Measurements from ENCODE around the gene UBE2U. TPM values are rescaled to one million over a fixed set of nuclear protein-coding genes. Genes with fewer than 3 reads are reported as not detected.

UBE2U gene
- total RNA-seq, 1 experiment from 2014 or later, result not detected

DNA sequence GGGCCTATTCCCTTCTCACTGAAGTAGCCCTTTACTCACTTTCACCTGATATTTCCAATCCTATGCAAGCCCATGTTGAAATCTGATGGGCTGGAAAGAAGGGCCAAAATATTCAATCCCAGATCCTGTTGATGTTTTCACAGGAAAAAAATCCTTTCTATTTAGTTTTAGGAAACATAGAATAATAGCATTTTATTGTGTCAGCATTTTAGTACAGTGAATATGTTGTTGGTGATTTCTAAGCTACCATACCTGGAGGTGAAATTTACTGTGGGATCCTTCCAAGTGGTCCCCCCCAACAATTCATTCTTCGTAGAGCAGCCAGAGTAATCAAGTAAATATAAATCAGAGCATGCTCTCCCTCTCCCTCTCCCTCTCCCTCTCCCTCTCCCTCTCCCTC is 3.4 kb upstream of the UBE2U start:
- no peak overlapping the region for H3K4me3 Mint-ChIP-seq (ENCODE audit: low read depth, unreplicated experiment)
- DNase-seq, result no peak
- BruUV-seq (replicated peaks), result no TSS peak
- no peak overlapping the region for H3K27ac Mint-ChIP-seq (ENCODE audit: unreplicated experiment)
- peaks cover 3% of the 10 kb centered on the region for H3K9me3 Mint-ChIP-seq (ENCODE audit: low read depth, unreplicated experiment)
- no peaks in the 10 kb centered on the region for H3K4me1 Mint-ChIP-seq (ENCODE audit: low read depth, unreplicated experiment)
- H3K27me3 Mint-ChIP-seq (ENCODE audit: unreplicated experiment), result no peaks in the 10 kb centered on the region
- TF ChIP-seq, protein P1, sequence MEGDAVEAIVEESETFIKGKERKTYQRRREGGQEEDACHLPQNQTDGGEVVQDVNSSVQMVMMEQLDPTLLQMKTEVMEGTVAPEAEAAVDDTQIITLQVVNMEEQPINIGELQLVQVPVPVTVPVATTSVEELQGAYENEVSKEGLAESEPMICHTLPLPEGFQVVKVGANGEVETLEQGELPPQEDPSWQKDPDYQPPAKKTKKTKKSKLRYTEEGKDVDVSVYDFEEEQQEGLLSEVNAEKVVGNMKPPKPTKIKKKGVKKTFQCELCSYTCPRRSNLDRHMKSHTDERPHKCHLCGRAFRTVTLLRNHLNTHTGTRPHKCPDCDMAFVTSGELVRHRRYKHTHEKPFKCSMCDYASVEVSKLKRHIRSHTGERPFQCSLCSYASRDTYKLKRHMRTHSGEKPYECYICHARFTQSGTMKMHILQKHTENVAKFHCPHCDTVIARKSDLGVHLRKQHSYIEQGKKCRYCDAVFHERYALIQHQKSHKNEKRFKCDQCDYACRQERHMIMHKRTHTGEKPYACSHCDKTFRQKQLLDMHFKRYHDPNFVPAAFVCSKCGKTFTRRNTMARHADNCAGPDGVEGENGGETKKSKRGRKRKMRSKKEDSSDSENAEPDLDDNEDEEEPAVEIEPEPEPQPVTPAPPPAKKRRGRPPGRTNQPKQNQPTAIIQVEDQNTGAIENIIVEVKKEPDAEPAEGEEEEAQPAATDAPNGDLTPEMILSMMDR (IDR thresholded peaks at IDR 0.05; ENCODE audit: unreplicated experiment), result no peak
- no peaks in the 10 kb centered on the region for H3K36me3 Mint-ChIP-seq (ENCODE audit: insufficient read depth, unreplicated experiment)
- intact Hi-C loops (cut with micrococcal nuclease; ENCODE audit: unreplicated experiment), result no loop called here
- CTCF ChIA-PET, result no interaction called here

DNA sequence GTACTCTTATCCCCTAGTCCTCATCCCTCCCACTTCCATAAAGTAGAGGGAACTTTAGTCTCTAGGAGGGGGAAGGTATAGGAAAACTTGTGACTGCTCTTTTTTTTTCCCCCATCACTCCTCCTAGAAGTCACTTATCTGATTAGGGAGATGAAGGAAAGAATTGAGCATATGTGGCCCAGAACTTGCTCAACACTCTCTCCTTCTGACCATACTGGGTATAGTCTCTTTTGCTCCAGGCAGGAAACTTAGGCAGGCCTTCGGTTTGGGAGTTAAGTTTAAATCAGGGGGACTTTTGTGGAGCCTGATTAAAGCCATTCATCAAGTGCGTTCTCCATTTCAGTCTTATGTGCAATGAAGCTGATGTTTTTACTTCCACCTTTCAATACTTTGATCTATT is 5.8 kb downstream of the UBE2U start:
- BruUV-seq (replicated peaks), result no TSS peak
- no peak overlapping the region for H3K4me3 Mint-ChIP-seq (ENCODE audit: low read depth, unreplicated experiment)
- no peak overlapping the region for H3K27ac Mint-ChIP-seq (ENCODE audit: unreplicated experiment)
- intact Hi-C loops (cut with micrococcal nuclease; ENCODE audit: unreplicated experiment), result no loop called here
- no peaks in the 10 kb centered on the region for H3K9me3 Mint-ChIP-seq (ENCODE audit: low read depth, unreplicated experiment)
- TF ChIP-seq, protein P1 (IDR thresholded peaks at IDR 0.05; ENCODE audit: unreplicated experiment), result no peak
- DNase-seq, result no peak
- H3K4me1 Mint-ChIP-seq (ENCODE audit: low read depth, unreplicated experiment), result no peaks in the 10 kb centered on the region
- no peaks in the 10 kb centered on the region for H3K36me3 Mint-ChIP-seq (ENCODE audit: insufficient read depth, unreplicated experiment)
- H3K27me3 Mint-ChIP-seq (ENCODE audit: unreplicated experiment), result no peaks in the 10 kb centered on the region
- CTCF ChIA-PET, result no interaction called here

DNA sequence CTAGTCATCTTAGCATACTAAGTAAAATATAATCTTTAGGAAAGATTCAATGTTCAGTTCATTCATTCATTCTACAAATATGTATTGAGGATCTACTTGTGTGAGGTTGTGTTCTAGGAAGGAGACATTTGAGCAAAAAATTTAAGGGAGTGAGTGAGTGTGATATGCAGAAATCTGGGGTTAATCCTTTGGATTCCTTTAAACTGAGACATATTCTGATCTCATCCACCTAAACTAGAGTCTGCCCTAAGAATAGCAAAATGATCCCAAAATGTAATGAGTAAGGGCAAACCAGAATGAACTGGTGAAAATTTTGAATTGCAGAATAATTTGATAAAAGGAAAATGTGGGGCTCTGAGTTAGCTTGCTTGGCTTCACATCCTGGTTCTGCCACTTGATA is 8.6 kb downstream of the UBE2U start:
- Mint-ChIP-seq H3K4me3 (ENCODE audit: low read depth, unreplicated experiment) (no peak overlapping the region), H3K4me1 (ENCODE audit: low read depth, unreplicated experiment) (no peaks in the 10 kb centered on the region), H3K9me3 (ENCODE audit: low read depth, unreplicated experiment) (no peaks in the 10 kb centered on the region), H3K27ac (ENCODE audit: unreplicated experiment) (no peak overlapping the region), H3K27me3 (ENCODE audit: unreplicated experiment) (no peaks in the 10 kb centered on the region), H3K36me3 (ENCODE audit: insufficient read depth, unreplicated experiment) (no peaks in the 10 kb centered on the region)
- intact Hi-C loops (cut with micrococcal nuclease; ENCODE audit: unreplicated experiment), result no loop called here
- CTCF ChIA-PET, result no interaction called here
- DNase-seq, result no peak
- BruUV-seq (replicated peaks), result no TSS peak
- TF ChIP-seq, protein P1 (IDR thresholded peaks at IDR 0.05; ENCODE audit: unreplicated experiment), result no peak

DNA sequence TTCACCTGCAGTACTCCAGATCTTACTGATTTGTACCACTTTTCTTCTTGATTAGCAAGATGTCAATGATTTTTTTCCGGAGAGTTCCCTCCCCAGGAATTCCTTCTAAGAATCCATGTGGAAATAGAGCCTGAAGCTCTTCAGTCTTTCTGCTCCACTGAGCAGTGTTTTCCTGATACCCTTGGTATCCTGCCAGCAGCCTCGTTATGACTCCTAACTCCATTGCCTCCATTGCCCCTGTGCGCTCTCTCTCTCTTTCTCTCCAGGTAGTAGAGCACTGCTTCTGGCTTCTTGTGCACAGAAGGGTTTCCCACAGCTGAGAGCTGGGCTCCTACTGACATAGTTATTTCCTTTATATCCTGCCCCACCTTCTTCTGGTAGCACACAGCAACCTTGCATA is 12.2 kb downstream of the UBE2U start:
- BruUV-seq (replicated peaks), result no TSS peak
- Mint-ChIP-seq H3K4me3 (ENCODE audit: low read depth, unreplicated experiment) (no peak overlapping the region), H3K9me3 (ENCODE audit: low read depth, unreplicated experiment) (no peaks in the 10 kb centered on the region), H3K27ac (ENCODE audit: unreplicated experiment) (no peak overlapping the region), H3K27me3 (ENCODE audit: unreplicated experiment) (no peaks in the 10 kb centered on the region), H3K36me3 (ENCODE audit: insufficient read depth, unreplicated experiment) (no peaks in the 10 kb centered on the region), H3K4me1 (ENCODE audit: low read depth, unreplicated experiment) (no peaks in the 10 kb centered on the region)
- TF ChIP-seq, protein P1 (IDR thresholded peaks at IDR 0.05; ENCODE audit: unreplicated experiment), result no peak
- CTCF ChIA-PET, result no interaction called here
- intact Hi-C loops (cut with micrococcal nuclease; ENCODE audit: unreplicated experiment), result no loop called here
- DNase-seq, result no peak

DNA sequence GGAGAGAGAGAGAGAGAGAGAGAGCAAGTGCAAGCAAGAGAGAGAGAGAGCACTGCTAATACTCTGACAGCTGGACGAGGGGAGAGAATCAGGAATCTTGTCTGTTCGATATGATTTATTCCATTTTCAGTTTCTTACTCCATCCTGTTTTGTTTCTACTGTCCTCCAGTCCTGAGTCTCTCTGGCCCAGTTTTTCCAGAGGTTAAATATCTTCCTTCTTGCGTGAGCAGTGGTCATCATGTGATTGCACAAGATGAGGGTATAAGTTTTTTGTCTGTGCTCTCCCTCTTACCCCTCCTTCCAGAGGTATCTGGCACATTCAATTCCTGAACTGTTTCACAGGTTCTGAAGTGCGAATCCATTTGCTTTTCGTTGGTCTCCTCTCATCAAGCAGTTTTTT is 16.8 kb downstream of the UBE2U start:
- DNase-seq, result no peak
- no peaks in the 10 kb centered on the region for H3K36me3 Mint-ChIP-seq (ENCODE audit: insufficient read depth, unreplicated experiment)
- no peak overlapping the region for H3K4me3 Mint-ChIP-seq (ENCODE audit: low read depth, unreplicated experiment)
- no TSS peak for BruUV-seq (replicated peaks)
- no peaks in the 10 kb centered on the region for H3K9me3 Mint-ChIP-seq (ENCODE audit: low read depth, unreplicated experiment)
- no peaks in the 10 kb centered on the region for H3K27me3 Mint-ChIP-seq (ENCODE audit: unreplicated experiment)
- intact Hi-C loops (cut with micrococcal nuclease; ENCODE audit: unreplicated experiment), result no loop called here
- peaks cover 15% of the 10 kb centered on the region for H3K4me1 Mint-ChIP-seq (ENCODE audit: low read depth, unreplicated experiment)
- TF ChIP-seq, protein P1 (IDR thresholded peaks at IDR 0.05; ENCODE audit: unreplicated experiment), result no peak
- no peak overlapping the region for H3K27ac Mint-ChIP-seq (ENCODE audit: unreplicated experiment)
- CTCF ChIA-PET, result no interaction called here

All from Calu3 (cell line).